Ascending aorta (tissue), 2 donors: Measurements from ENCODE around the gene SENP6. TPM values are rescaled to one million over a fixed set of nuclear protein-coding genes. Genes with fewer than 3 reads are reported as not detected.
"Not testable (repeated sequence)": the region's sequence is repeated elsewhere in the genome, so short reads cannot be mapped to it uniquely, and the experiment has no call there.

Experiments
- DNase-seq, 2 donors: peaks; one replicate each; pipeline ENCODE4 v3.0.0-alpha.2; 2019; ENCODE audit warnings: low spot score in 2 of 2
- H3K27ac ChIP-seq, 2 donors: fragments of 200-600 bp; sonication (generic); one replicate each; pipeline ENCODE4 v1.5.1; 2016 to 2017; ENCODE audit warnings: mild to moderate bottlenecking in 1 of 2
- H3K27me3 ChIP-seq: fragments of 200-600 bp; sonication (generic); one replicate; pipeline ENCODE4 v1.5.1; 2017
- H3K36me3 ChIP-seq, 2 donors: fragments of 200-600 bp; sonication (generic); one replicate each; pipeline ENCODE4 v1.5.1; 2016
- H3K4me1 ChIP-seq, 2 donors: fragments of 200-600 bp; sonication (generic); one replicate each; pipeline ENCODE4 v1.5.1; 2016 to 2017; ENCODE audit warnings: mild to moderate bottlenecking in 1 of 2
- H3K4me3 ChIP-seq, 2 donors: fragments of 200-600 bp; sonication (generic); one replicate each; pipeline ENCODE4 v1.5.1; 2016 to 2017; ENCODE audit warnings: mild to moderate bottlenecking in 1 of 2
- H3K9me3 ChIP-seq, 2 donors: fragments of 200-600 bp; sonication (generic); one replicate each; pipeline ENCODE4 v1.5.1; 2016
- intact Hi-C: fragments of 100-400 bp; cut with DNase I; formaldehyde crosslinking; loops from one replicate; pipeline ENCODE4 v1.15.1; 2023
- total RNA-seq: library from RNA; depleted of rRNA; stranded (reverse); fragments of >200 nt; gene quantifications from one replicate; pipeline ENCODE4 v1.1.0, GENCODE V29; 2016
- TF ChIP-seq, protein P1 (sequence below), 3 experiments: fragments of 200-600 bp in 2 of 3; fragments of 450-650 bp in 1 of 3; sonication (generic) in 2 of 3; IDR thresholded peaks; one replicate each; pipeline ENCODE4 v1.5.1; 2016 to 2019; ENCODE audit warnings: antibody characterized with exemption in 3 of 3, mild to moderate bottlenecking in 1 of 3, moderate library complexity in 1 of 3

The SENP6 gene
- total RNA-seq, 1 donor from 2014 or later: 24.4 TPM

DNA sequence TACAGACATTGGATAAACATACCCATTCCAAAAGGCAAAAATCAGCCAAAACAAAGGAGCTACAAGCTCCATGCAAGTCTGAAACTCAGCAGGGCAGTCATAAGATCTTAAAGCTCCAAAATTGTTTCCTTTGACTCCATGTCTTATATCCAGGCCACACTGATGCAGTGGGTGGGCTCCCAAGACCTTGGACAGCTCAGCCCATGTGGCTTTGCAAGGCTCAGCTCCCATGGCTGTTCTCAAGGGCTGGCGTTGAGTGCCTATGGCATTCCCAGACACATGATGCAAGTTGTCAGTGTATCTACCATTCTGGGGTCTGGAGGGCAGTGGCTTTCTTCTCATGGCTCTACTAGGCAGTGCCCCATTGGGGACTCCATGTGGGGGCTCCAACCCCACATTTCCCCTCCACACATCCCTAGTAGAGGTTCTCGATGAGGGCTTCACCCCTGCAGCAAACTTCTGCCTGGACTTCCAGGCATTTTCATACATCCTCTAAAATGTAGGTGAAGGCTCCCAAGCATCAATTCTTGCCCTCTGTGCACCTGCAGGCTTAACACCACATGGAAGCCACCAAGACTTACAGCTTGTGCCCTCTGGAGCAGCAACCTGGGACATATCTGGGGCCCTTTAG is 35.4 kb upstream of the SENP6 start:
- H3K27me3 ChIP-seq: no peaks in the 10 kb centered on the region
- intact Hi-C loops: no loop called here
- H3K27ac ChIP-seq: no peak overlapping the region
- H3K36me3 ChIP-seq: no peaks in the 10 kb centered on the region
- DNase-seq: no peak
- H3K9me3 ChIP-seq: peaks cover 0 to 10% of the 10 kb centered on the region in 2 donors
- H3K4me3 ChIP-seq: no peak overlapping the region
- TF ChIP-seq, protein P1, sequence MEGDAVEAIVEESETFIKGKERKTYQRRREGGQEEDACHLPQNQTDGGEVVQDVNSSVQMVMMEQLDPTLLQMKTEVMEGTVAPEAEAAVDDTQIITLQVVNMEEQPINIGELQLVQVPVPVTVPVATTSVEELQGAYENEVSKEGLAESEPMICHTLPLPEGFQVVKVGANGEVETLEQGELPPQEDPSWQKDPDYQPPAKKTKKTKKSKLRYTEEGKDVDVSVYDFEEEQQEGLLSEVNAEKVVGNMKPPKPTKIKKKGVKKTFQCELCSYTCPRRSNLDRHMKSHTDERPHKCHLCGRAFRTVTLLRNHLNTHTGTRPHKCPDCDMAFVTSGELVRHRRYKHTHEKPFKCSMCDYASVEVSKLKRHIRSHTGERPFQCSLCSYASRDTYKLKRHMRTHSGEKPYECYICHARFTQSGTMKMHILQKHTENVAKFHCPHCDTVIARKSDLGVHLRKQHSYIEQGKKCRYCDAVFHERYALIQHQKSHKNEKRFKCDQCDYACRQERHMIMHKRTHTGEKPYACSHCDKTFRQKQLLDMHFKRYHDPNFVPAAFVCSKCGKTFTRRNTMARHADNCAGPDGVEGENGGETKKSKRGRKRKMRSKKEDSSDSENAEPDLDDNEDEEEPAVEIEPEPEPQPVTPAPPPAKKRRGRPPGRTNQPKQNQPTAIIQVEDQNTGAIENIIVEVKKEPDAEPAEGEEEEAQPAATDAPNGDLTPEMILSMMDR (IDR thresholded peaks at IDR 0.05): no peak
- no peaks in the 10 kb centered on the region for H3K4me1 ChIP-seq

GRCh38 chr6:75568100-75568499 is 33.6 kb upstream of the SENP6 start:
- TF ChIP-seq, protein P1 (IDR thresholded peaks at IDR 0.05): no peak
- Histone ChIP-seq H3K27me3 (no peaks in the 10 kb centered on the region), H3K36me3 (no peaks in the 10 kb centered on the region), H3K9me3 (peaks cover 0 to 10% of the 10 kb centered on the region in 2 donors), H3K27ac (no peak overlapping the region), H3K4me1 (no peaks in the 10 kb centered on the region), H3K4me3 (no peak overlapping the region)
- no peak for DNase-seq
- intact Hi-C loops: no loop called here

- no peaks in the 10 kb centered on the region for H3K36me3 ChIP-seq
- no peaks in the 10 kb centered on the region for H3K27me3 ChIP-seq
- DNase-seq: no peak
- no peak overlapping the region for H3K27ac ChIP-seq
- intact Hi-C loops: no loop called here
- no peak overlapping the region for H3K4me3 ChIP-seq
- H3K4me1 ChIP-seq: no peaks in the 10 kb centered on the region
- TF ChIP-seq, protein P1 (IDR thresholded peaks at IDR 0.05): no peak
- peaks cover 0 to 10% of the 10 kb centered on the region in 2 donors for H3K9me3 ChIP-seq
These were observed 32.7 kb upstream of the SENP6 start for GRCh38 chr6:75568965-75569364.

- DNase-seq, H3K27me3 ChIP-seq, intact Hi-C loops, H3K4me3 ChIP-seq, H3K4me1 ChIP-seq, H3K36me3 ChIP-seq: not testable (repeated sequence)
- peaks cover 0 to 10% of the 10 kb centered on the region in 2 donors for H3K9me3 ChIP-seq
- H3K27ac ChIP-seq: peak overlapping the region; percentile 44 to 70
These were observed 31.0 kb upstream of the SENP6 start for GRCh38 chr6:75570671-75571070.

GRCh38 chr6:75572072-75572471 is 29.6 kb upstream of the SENP6 start:
- intact Hi-C loops: no loop called here
- Histone ChIP-seq H3K27ac (no peak overlapping the region), H3K36me3 (no peaks in the 10 kb centered on the region), H3K4me3 (no peak overlapping the region), H3K4me1 (no peaks in the 10 kb centered on the region), H3K27me3 (no peaks in the 10 kb centered on the region), H3K9me3 (peaks cover 0 to 6% of the 10 kb centered on the region in 2 donors)
- TF ChIP-seq, protein P1 (IDR thresholded peaks at IDR 0.05): no peak
- DNase-seq: no peak

GRCh38 chr6:75579951-75580350 is 21.7 kb upstream of the SENP6 start:
- H3K4me3 ChIP-seq: no peak overlapping the region
- DNase-seq: no peak
- H3K4me1 ChIP-seq: no peaks in the 10 kb centered on the region
- no peaks in the 10 kb centered on the region for H3K9me3 ChIP-seq
- intact Hi-C loops: no loop called here
- H3K36me3 ChIP-seq: no peaks in the 10 kb centered on the region
- TF ChIP-seq, protein P1 (IDR thresholded peaks at IDR 0.05): no peak
- H3K27ac ChIP-seq: no peak overlapping the region
- H3K27me3 ChIP-seq: no peaks in the 10 kb centered on the region
